Nephron progenitor cell (in vitro differentiated cells): ENCODE measurements around the gene SPRY1.

ENCODE experiments used
- DNase-seq: peaks from one replicate; pipeline ENCODE4 v3.0.0; 2021
- H3K27ac Mint-ChIP-seq: 2 replicates; pipeline ENCODE4 v1.8.0; 2021; ENCODE audit warnings: mild to moderate bottlenecking, moderate library complexity, mixed read lengths
- H3K27me3 Mint-ChIP-seq: 2 replicates; pipeline ENCODE4 v1.8.0; 2021; ENCODE audit warnings: mild to moderate bottlenecking, low read depth, mixed read lengths; ENCODE audit not compliant: poor library complexity
- H3K36me3 Mint-ChIP-seq: 2 replicates; pipeline ENCODE4 v1.8.0; 2021; ENCODE audit warnings: low read depth, mixed read lengths
- H3K4me1 Mint-ChIP-seq: 2 replicates; pipeline ENCODE4 v1.8.0; 2021; ENCODE audit warnings: mixed read lengths
- H3K4me3 Mint-ChIP-seq: 2 replicates; pipeline ENCODE4 v1.8.0; 2021; ENCODE audit warnings: mild to moderate bottlenecking, moderate library complexity, mixed read lengths
- H3K9me3 Mint-ChIP-seq: 2 replicates; pipeline ENCODE4 v1.8.0; 2021; ENCODE audit warnings: mild to moderate bottlenecking, moderate library complexity, mixed read lengths
- CTCF ChIP-seq: fragments of 200-600 bp; sonication (generic); IDR thresholded peaks from 2 replicates; pipeline ENCODE4 v1.5.0; 2021; ENCODE audit warnings: antibody characterized with exemption

The SPRY1 gene

GRCh38 chr4:123380728-123381716 lies 15.6 kb upstream of the SPRY1 start:
- H3K4me3 Mint-ChIP-seq = no peak overlapping the region
- peak overlapping the region; percentile 29 for H3K27ac Mint-ChIP-seq
- H3K27me3 Mint-ChIP-seq = no peaks in the 10 kb centered on the region
- H3K36me3 Mint-ChIP-seq = no peaks in the 10 kb centered on the region
- peaks cover 9% of the 10 kb centered on the region for H3K4me1 Mint-ChIP-seq
- no peak for DNase-seq
- H3K9me3 Mint-ChIP-seq = peaks cover 5% of the 10 kb centered on the region
- TF ChIP-seq CTCF = no peak

- no peak overlapping the region for H3K27ac Mint-ChIP-seq
Measured at GRCh38 chr4:123381996-123382395, 14.6 kb upstream of the SPRY1 start.

GRCh38 chr4:123383566-123383965 lies 13.0 kb upstream of the SPRY1 start:
- Mint-ChIP-seq H3K9me3 (no peaks in the 10 kb centered on the region), H3K4me1 (peaks cover 18% of the 10 kb centered on the region), H3K27ac (no peak overlapping the region), H3K4me3 (no peak overlapping the region), H3K27me3 (no peaks in the 10 kb centered on the region), H3K36me3 (no peaks in the 10 kb centered on the region)
- TF ChIP-seq CTCF = no peak
- DNase-seq = no peak

More at GRCh38 chr4:123381996-123382395, 14.6 kb upstream of the SPRY1 start:
- DNase-seq = no peak
- no peaks in the 10 kb centered on the region for H3K36me3 Mint-ChIP-seq
- no peak for TF ChIP-seq CTCF
- H3K4me1 Mint-ChIP-seq = peaks cover 18% of the 10 kb centered on the region
- no peaks in the 10 kb centered on the region for H3K27me3 Mint-ChIP-seq
- no peak overlapping the region for H3K4me3 Mint-ChIP-seq
- H3K9me3 Mint-ChIP-seq = peaks cover 4% of the 10 kb centered on the region

GRCh38 chr4:123386609-123387008 lies 10.0 kb upstream of the SPRY1 start:
- no peak for TF ChIP-seq CTCF
- Mint-ChIP-seq H3K4me1 (peaks cover 27% of the 10 kb centered on the region), H3K9me3 (no peaks in the 10 kb centered on the region), H3K36me3 (no peaks in the 10 kb centered on the region), H3K4me3 (no peak overlapping the region), H3K27ac (no peak overlapping the region), H3K27me3 (no peaks in the 10 kb centered on the region)
- no peak for DNase-seq

GRCh38 chr4:123390846-123391456 lies 5.6 kb upstream of the SPRY1 start:
- Mint-ChIP-seq H3K4me1 (peaks cover 35% of the 10 kb centered on the region), H3K9me3 (no peaks in the 10 kb centered on the region), H3K27me3 (no peaks in the 10 kb centered on the region), H3K36me3 (no peaks in the 10 kb centered on the region), H3K27ac (no peak overlapping the region), H3K4me3 (no peak overlapping the region)
- TF ChIP-seq CTCF = peak; percentile 54
- DNase-seq = no peak
